Loucy (cell line): ENCODE data around the gene KCNMA1.

ENCODE experiments used
- EZH2phosphoT487 ChIP-seq: fragments of 200-600 bp; IDR thresholded peaks from 2 replicates; pipeline ENCODE4 v1.6.1; 2018; ENCODE audit warnings: antibody characterized with exemption, mild to moderate bottlenecking, moderate library complexity, borderline replicate concordance
- TF ChIP-seq, protein P1 (sequence below): fragments of 200-600 bp; sonication (generic); conservative IDR thresholded peaks from 2 replicates; pipeline ENCODE4 v1.5.1; 2014; ENCODE audit warnings: mild to moderate bottlenecking, antibody characterized with exemption, low read length

DNA sequence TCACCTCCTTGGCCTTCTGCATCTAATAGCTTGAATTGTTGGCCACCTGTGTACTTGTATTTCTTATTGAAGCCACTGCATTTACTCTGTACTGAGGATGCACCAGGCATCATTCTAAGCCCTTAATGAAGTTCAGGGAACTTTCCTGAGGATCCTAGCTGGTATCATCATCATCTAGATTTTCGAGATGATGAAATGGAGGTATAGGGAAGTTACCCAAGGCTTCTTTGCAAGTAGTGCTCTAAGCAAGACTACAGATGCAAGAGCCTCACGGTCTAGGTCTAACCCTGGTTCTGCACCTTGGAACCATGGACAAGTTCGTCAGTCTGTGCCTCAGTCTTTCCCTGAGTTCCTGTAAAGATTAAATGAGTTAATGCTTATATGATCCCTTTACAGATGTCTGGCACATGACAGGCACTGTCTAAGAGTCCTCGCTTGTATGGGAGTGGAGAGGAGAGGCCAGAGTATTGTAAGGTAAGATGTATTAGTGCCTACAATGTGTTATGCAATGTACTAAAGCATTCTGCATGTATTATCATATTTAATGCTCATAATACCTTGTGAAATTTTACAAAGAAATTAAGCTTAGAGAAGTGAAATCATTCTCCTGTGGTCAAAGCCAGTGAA, 145.1 kb downstream of the KCNMA1 start:
- TF ChIP-seq, protein P1, sequence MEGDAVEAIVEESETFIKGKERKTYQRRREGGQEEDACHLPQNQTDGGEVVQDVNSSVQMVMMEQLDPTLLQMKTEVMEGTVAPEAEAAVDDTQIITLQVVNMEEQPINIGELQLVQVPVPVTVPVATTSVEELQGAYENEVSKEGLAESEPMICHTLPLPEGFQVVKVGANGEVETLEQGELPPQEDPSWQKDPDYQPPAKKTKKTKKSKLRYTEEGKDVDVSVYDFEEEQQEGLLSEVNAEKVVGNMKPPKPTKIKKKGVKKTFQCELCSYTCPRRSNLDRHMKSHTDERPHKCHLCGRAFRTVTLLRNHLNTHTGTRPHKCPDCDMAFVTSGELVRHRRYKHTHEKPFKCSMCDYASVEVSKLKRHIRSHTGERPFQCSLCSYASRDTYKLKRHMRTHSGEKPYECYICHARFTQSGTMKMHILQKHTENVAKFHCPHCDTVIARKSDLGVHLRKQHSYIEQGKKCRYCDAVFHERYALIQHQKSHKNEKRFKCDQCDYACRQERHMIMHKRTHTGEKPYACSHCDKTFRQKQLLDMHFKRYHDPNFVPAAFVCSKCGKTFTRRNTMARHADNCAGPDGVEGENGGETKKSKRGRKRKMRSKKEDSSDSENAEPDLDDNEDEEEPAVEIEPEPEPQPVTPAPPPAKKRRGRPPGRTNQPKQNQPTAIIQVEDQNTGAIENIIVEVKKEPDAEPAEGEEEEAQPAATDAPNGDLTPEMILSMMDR, result no peak
- TF ChIP-seq EZH2phosphoT487, result no peak
